SK-N-SH treated with all-trans-retinoic acid at 6 μM for 48 hours (cell line): ENCODE data around the gene TSNAXIP1.

ENCODE experiments used
- ATAC-seq: fragments of 200-7000 bp; cut with Tn5 transposase; 3 replicates; pipeline ENCODE4 v1.9.1; 2020; ENCODE audit warnings: mild to moderate bottlenecking, moderate library complexity
- ARNTL ChIP-seq: fragments of 450-650 bp; formaldehyde crosslinking; IDR thresholded peaks from 2 replicates; pipeline ENCODE4 v1.5.0; 2020; ENCODE audit warnings: low read depth, mild to moderate bottlenecking, moderate library complexity, borderline replicate concordance
- BACH2 ChIP-seq: fragments of 250-450 bp; sonication (Bioruptor Pico); IDR thresholded peaks from 2 replicates; pipeline ENCODE4 v1.9.0; 2021; ENCODE audit warnings: mild to moderate bottlenecking, borderline replicate concordance
- CSDC2 ChIP-seq: fragments of 250-450 bp; sonication (Bioruptor Pico); IDR thresholded peaks from 2 replicates; pipeline ENCODE4 v1.5.0; 2020; ENCODE audit warnings: mild to moderate bottlenecking, moderate library complexity
- ESRRG ChIP-seq: fragments of 250-450 bp; sonication (Bioruptor Pico); IDR thresholded peaks from 2 replicates; pipeline ENCODE4 v1.6.1; 2021; ENCODE audit warnings: mild to moderate bottlenecking
- ISL1 ChIP-seq: fragments of 250-450 bp; sonication (Bioruptor Pico); IDR thresholded peaks from 2 replicates; pipeline ENCODE4 v2.1.2; 2022; ENCODE audit warnings: mild to moderate bottlenecking, moderate library complexity
- OSR1 ChIP-seq: fragments of 250-450 bp; sonication (Bioruptor Pico); IDR thresholded peaks from 2 replicates; pipeline ENCODE4 v1.8.0; 2022; ENCODE audit warnings: moderate library complexity, mild to moderate bottlenecking, inconsistent platforms
- PPARA ChIP-seq: fragments of 250-450 bp; sonication (Bioruptor Pico); IDR thresholded peaks from 2 replicates; pipeline ENCODE4 v1.5.0; 2020; ENCODE audit warnings: mild to moderate bottlenecking, borderline replicate concordance
- RARB ChIP-seq: fragments of 250-450 bp; sonication (Bioruptor Pico); IDR thresholded peaks from 2 replicates; pipeline ENCODE4 v1.8.0; 2021; ENCODE audit warnings: mild to moderate bottlenecking, moderate library complexity
- TCF4 ChIP-seq: fragments of 250-450 bp; sonication (Bioruptor Pico); IDR thresholded peaks from 2 replicates; pipeline ENCODE4 v1.8.0; 2021; ENCODE audit warnings: mild to moderate bottlenecking, moderate library complexity, borderline replicate concordance
- TOX ChIP-seq: fragments of 250-450 bp; sonication (Bioruptor Pico); IDR thresholded peaks from 2 replicates; pipeline ENCODE4 v1.8.0; 2021; ENCODE audit warnings: mild to moderate bottlenecking, moderate library complexity, borderline replicate concordance
- TSHZ2 ChIP-seq: fragments of 250-450 bp; sonication (Bioruptor Pico); IDR thresholded peaks from 2 replicates; pipeline ENCODE4 v1.5.0; 2020; ENCODE audit warnings: mild to moderate bottlenecking, moderate library complexity
- ZC3H10 ChIP-seq: fragments of 250-450 bp; sonication (Bioruptor Pico); IDR thresholded peaks from 2 replicates; pipeline ENCODE4 v1.5.1; 2021; ENCODE audit warnings: mild to moderate bottlenecking, moderate library complexity
- ZFP3 ChIP-seq: fragments of 250-450 bp; sonication (Bioruptor Pico); IDR thresholded peaks from 2 replicates; pipeline ENCODE4 v1.5.0; 2020; ENCODE audit warnings: mild to moderate bottlenecking, moderate library complexity
- ZFP30 ChIP-seq: fragments of 450-650 bp; formaldehyde crosslinking; IDR thresholded peaks from 2 replicates; pipeline ENCODE4 v1.5.0; 2022; ENCODE audit warnings: mild to moderate bottlenecking, moderate library complexity
- ZNF565 ChIP-seq: fragments of 450-650 bp; formaldehyde crosslinking; conservative IDR thresholded peaks from 2 replicates; pipeline ENCODE4 v1.5.0; 2020; ENCODE audit warnings: low read depth, mild to moderate bottlenecking, moderate library complexity
- ZNF70 ChIP-seq: fragments of 450-650 bp; formaldehyde crosslinking; IDR thresholded peaks from 2 replicates; pipeline ENCODE4 v1.5.0; 2020; ENCODE audit warnings: mild to moderate bottlenecking, moderate library complexity
- ZNF8 ChIP-seq: fragments of 450-650 bp; formaldehyde crosslinking; IDR thresholded peaks from 2 replicates; pipeline ENCODE4 v1.5.0; 2020; ENCODE audit warnings: mild to moderate bottlenecking, moderate library complexity
- TF ChIP-seq, protein P1 (sequence below): fragments of 250-450 bp; sonication (Bioruptor Pico); IDR thresholded peaks from 2 replicates; pipeline ENCODE4 v1.8.0; 2020; ENCODE audit warnings: mild to moderate bottlenecking, moderate library complexity, borderline replicate concordance
- TF ChIP-seq, protein P2 (sequence below): fragments of 250-450 bp; sonication (Bioruptor Pico); IDR thresholded peaks from 2 replicates; pipeline ENCODE4 v1.8.0; 2021; ENCODE audit warnings: low read depth, mild to moderate bottlenecking, moderate library complexity, borderline replicate concordance
- TF ChIP-seq, protein P3 (sequence below): fragments of 250-450 bp; sonication (Bioruptor Pico); IDR thresholded peaks from 2 replicates; pipeline ENCODE4 v1.5.1; 2020; ENCODE audit warnings: low read depth, mild to moderate bottlenecking, moderate library complexity

The TSNAXIP1 gene

DNA sequence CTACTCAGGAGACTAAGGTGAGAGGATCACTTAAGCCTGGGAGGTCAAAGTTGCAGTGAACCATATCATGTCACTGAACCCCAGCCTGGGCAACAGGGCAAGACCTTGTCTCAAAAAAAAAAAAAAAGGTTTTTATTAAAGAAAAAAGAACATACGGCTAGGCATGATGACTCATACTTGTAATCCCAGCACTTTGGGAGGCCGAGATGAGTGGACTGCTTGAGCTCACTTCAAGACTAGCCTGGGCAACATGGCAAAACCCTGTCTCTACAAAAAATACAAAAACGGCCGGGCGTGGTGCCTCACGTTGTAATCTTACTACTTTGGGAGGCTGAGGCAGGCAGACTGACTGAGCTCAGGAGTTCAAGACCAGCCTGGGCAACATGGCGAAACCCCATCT, 38.7 kb upstream of the TSNAXIP1 start:
- peak; percentile 79 for ATAC-seq

GRCh38 chr16:67770346-67770991, 36.2 kb upstream of the TSNAXIP1 start:
- ATAC-seq: no peak
- TF ChIP-seq, protein P1, sequence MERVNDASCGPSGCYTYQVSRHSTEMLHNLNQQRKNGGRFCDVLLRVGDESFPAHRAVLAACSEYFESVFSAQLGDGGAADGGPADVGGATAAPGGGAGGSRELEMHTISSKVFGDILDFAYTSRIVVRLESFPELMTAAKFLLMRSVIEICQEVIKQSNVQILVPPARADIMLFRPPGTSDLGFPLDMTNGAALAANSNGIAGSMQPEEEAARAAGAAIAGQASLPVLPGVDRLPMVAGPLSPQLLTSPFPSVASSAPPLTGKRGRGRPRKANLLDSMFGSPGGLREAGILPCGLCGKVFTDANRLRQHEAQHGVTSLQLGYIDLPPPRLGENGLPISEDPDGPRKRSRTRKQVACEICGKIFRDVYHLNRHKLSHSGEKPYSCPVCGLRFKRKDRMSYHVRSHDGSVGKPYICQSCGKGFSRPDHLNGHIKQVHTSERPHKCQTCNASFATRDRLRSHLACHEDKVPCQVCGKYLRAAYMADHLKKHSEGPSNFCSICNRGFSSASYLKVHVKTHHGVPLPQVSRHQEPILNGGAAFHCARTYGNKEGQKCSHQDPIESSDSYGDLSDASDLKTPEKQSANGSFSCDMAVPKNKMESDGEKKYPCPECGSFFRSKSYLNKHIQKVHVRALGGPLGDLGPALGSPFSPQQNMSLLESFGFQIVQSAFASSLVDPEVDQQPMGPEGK (CRISPR knock-in tag): no peak
- no peak for TF ChIP-seq ISL1 (CRISPR knock-in tag)
- TF ChIP-seq RARB (CRISPR knock-in tag): no peak
- TF ChIP-seq BACH2 (CRISPR knock-in tag): no peak
- no peak for TF ChIP-seq CSDC2 (CRISPR knock-in tag)
- TF ChIP-seq ZFP3: no peak
- TF ChIP-seq ZNF565 (CRISPR knock-in tag): no peak
- no peak for TF ChIP-seq ZC3H10
- no peak for TF ChIP-seq OSR1 (CRISPR knock-in tag)
- no peak for TF ChIP-seq TCF4 (CRISPR knock-in tag)
- TF ChIP-seq ZFP30: no peak
- TF ChIP-seq, protein P2, sequence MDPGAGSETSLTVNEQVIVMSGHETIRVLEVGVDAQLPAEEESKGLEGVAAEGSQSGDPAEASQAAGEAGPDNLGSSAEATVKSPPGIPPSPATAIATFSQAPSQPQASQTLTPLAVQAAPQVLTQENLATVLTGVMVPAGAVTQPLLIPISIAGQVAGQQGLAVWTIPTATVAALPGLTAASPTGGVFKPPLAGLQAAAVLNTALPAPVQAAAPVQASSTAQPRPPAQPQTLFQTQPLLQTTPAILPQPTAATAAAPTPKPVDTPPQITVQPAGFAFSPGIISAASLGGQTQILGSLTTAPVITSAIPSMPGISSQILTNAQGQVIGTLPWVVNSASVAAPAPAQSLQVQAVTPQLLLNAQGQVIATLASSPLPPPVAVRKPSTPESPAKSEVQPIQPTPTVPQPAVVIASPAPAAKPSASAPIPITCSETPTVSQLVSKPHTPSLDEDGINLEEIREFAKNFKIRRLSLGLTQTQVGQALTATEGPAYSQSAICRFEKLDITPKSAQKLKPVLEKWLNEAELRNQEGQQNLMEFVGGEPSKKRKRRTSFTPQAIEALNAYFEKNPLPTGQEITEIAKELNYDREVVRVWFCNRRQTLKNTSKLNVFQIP (CRISPR knock-in tag): no peak
- TF ChIP-seq ZNF70 (CRISPR knock-in tag): no peak
- TF ChIP-seq TSHZ2: no peak

More for the DNA sequence above, 38.7 kb upstream of the TSNAXIP1 start:
- no peak for TF ChIP-seq RARB (CRISPR knock-in tag)
- TF ChIP-seq CSDC2 (CRISPR knock-in tag): no peak
- TF ChIP-seq ZFP3: no peak
- TF ChIP-seq ZNF8 (CRISPR knock-in tag): no peak
- no peak for TF ChIP-seq ZC3H10
- TF ChIP-seq ISL1 (CRISPR knock-in tag): no peak
- no peak for TF ChIP-seq ZFP30
- no peak for TF ChIP-seq PPARA
- TF ChIP-seq TCF4 (CRISPR knock-in tag): no peak
- TF ChIP-seq BACH2 (CRISPR knock-in tag): no peak
- TF ChIP-seq ZNF565 (CRISPR knock-in tag): no peak
- TF ChIP-seq, protein P3, sequence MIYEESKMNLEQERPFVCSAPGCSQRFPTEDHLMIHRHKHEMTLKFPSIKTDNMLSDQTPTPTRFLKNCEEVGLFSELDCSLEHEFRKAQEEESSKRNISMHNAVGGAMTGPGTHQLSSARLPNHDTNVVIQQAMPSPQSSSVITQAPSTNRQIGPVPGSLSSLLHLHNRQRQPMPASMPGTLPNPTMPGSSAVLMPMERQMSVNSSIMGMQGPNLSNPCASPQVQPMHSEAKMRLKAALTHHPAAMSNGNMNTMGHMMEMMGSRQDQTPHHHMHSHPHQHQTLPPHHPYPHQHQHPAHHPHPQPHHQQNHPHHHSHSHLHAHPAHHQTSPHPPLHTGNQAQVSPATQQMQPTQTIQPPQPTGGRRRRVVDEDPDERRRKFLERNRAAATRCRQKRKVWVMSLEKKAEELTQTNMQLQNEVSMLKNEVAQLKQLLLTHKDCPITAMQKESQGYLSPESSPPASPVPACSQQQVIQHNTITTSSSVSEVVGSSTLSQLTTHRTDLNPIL (CRISPR knock-in tag): no peak
- TF ChIP-seq ZNF70 (CRISPR knock-in tag): no peak
- no peak for TF ChIP-seq ESRRG (CRISPR knock-in tag)
- TF ChIP-seq TSHZ2: no peak

DNA sequence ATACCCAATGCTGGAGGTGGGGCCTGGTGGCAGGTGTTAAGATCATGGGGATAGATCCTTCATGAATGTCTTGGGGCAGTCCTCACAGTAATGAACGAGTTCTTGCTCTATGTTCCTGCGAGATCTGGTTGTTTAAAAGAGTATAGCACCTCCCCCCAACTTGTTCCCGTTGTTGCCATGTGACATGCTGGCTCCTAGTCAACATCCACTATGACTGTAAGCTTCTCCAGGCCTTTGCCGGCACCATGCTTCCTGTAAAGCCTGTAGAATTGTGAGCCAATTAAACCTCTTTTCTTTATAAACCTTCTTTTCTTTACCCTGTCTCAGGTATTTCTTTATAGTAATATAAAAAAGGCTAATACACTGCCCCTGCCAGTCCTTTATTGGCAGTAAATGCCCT, 33.6 kb upstream of the TSNAXIP1 start:
- no peak for ATAC-seq
- TF ChIP-seq ZNF70 (CRISPR knock-in tag) (no peak), ZFP3 (no peak), TOX (CRISPR knock-in tag) (no peak), ZC3H10 (no peak), ARNTL (no peak)
- TF ChIP-seq, protein P2 (CRISPR knock-in tag): no peak
- TF ChIP-seq, protein P3 (CRISPR knock-in tag): no peak
